Mesendoderm (in vitro differentiated cells): ENCODE results near the gene ZBBX.
A peak's percentile ranks its signal among the peaks of the same experiment; 100 is the strongest.

Experiments
- DNase-seq: peaks from one replicate; pipeline ENCODE4 v3.0.0; 2013
- H2AK5ac ChIP-seq: 2 replicates; pipeline ENCODE4 v1.6.1; 2013; ENCODE audit warnings: low read length, inconsistent platforms
- H2BK120ac ChIP-seq: 2 replicates; pipeline ENCODE4 v1.6.1; 2013; ENCODE audit warnings: low read depth, mild to moderate bottlenecking, low read length, moderate library complexity, mixed read lengths
- H2BK15ac ChIP-seq: replicated peaks from 2 replicates; pipeline ENCODE4 v1.6.1; 2013; ENCODE audit warnings: low read depth, mild to moderate bottlenecking, moderate library complexity
- H2BK5ac ChIP-seq: 2 replicates; pipeline ENCODE4 v1.6.1; 2013; ENCODE audit warnings: low read length, inconsistent platforms
- H3K18ac ChIP-seq: 2 replicates; pipeline ENCODE4 v1.6.1; 2013; ENCODE audit warnings: mild to moderate bottlenecking, low read length, mixed read lengths
- H3K23ac ChIP-seq: one replicate; pipeline ENCODE4 v1.6.1; 2013; ENCODE audit warnings: low read length
- H3K27ac ChIP-seq: 2 replicates; pipeline ENCODE4 v1.5.1; 2013; ENCODE audit warnings: low read depth, mild to moderate bottlenecking, inconsistent platforms, low read length, moderate library complexity
- H3K27me3 ChIP-seq: 2 replicates; pipeline ENCODE4 v1.6.1; 2013; ENCODE audit warnings: low read length, control low read depth, mild to moderate bottlenecking, inconsistent platforms; ENCODE audit not compliant: insufficient read depth, poor library complexity
- H3K36me3 ChIP-seq: 2 replicates; pipeline ENCODE4 v1.6.1; 2013; ENCODE audit warnings: low read length, inconsistent platforms; ENCODE audit not compliant: control insufficient read depth, insufficient read depth
- H3K4ac ChIP-seq: one replicate; pipeline ENCODE4 v1.6.1; 2013; ENCODE audit warnings: low read depth, mild to moderate bottlenecking, low read length, moderate library complexity
- H3K4me1 ChIP-seq: 2 replicates; pipeline ENCODE4 v1.6.1; 2013; ENCODE audit warnings: low read depth, low read length, inconsistent platforms; ENCODE audit not compliant: control insufficient read depth
- H3K4me2 ChIP-seq: 2 replicates; pipeline ENCODE4 v1.6.1; 2013; ENCODE audit warnings: low read length
- H3K4me3 ChIP-seq: 2 replicates; pipeline ENCODE4 v1.5.1; 2013; ENCODE audit warnings: mild to moderate bottlenecking, low read length
- H3K56ac ChIP-seq: one replicate; pipeline ENCODE4 v1.6.1; 2013; ENCODE audit warnings: low read length
- H3K79me1 ChIP-seq: 2 replicates; pipeline ENCODE4 v1.6.1; 2013; ENCODE audit warnings: low read length, inconsistent platforms
- H3K79me2 ChIP-seq: 2 replicates; pipeline ENCODE4 v1.6.1; 2013; ENCODE audit warnings: mild to moderate bottlenecking, low read length; ENCODE audit not compliant: control insufficient read depth, insufficient read depth
- H3K9ac ChIP-seq: 2 replicates; pipeline ENCODE4 v1.6.1; 2013; ENCODE audit warnings: low read length, inconsistent platforms
- H4K5ac ChIP-seq: one replicate; pipeline ENCODE4 v1.6.1; 2013; ENCODE audit warnings: low read length
- H4K8ac ChIP-seq: one replicate; pipeline ENCODE4 v1.6.1; 2013; ENCODE audit warnings: low read depth, mild to moderate bottlenecking, control low read depth, low read length, moderate library complexity
- WGBS: extraction: QIAGEN DNeasy Blood & Tissue Kit; methylation state at CpG from one replicate; pipeline ENCODE4 v1.1.7; 2013; ENCODE audit warnings: low lambda C conversion rate, missing lambda C conversion rate; ENCODE audit not compliant: insufficient coverage; ENCODE audit errors: extremely low coverage; 5-methylcytosine and 5-hydroxymethylcytosine counted together

The ZBBX gene

DNA sequence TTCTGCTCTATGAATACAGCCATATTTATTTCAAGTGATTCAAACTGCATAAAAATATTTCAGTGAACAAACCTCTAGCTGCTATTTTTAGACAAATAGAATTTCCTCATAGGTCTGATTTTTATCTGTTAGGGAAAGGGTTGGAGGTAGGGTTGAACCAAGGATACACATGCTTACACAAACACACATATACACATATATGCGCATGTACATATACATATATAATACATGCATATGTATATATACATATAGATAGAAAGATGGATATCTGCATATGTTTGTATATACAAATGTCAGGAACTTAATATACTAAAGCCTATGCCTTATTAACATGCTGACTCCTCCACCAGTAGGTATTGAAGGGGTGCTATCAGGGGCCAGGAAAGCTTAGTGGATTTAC is 18.1 kb downstream of the ZBBX start:
- Histone ChIP-seq H3K27me3 (no peaks in the 10 kb centered on the region), H3K79me2 (no peaks in the 10 kb centered on the region), H2AK5ac (no peak overlapping the region), H4K5ac (no peak overlapping the region), H3K4me1 (no peaks in the 10 kb centered on the region), H2BK15ac (no peak overlapping the region), H3K9ac (no peak overlapping the region), H3K36me3 (no peaks in the 10 kb centered on the region), H3K56ac (no peak overlapping the region), H2BK5ac (no peak overlapping the region), H2BK120ac (no peak overlapping the region), H3K4ac (no peak overlapping the region), H4K8ac (no peak overlapping the region), H3K79me1 (no peaks in the 10 kb centered on the region), H3K4me2 (no peak overlapping the region), H3K4me3 (no peak overlapping the region), H3K23ac (no peak overlapping the region), H3K27ac (no peak overlapping the region), H3K18ac (no peak overlapping the region)
- no peak for DNase-seq
- WGBS = no CpG with 5 or more reads among the region's 1 CpG

GRCh38 chr3:167361306-167361705 is 18.8 kb downstream of the ZBBX start:
- no peak overlapping the region for H2BK120ac ChIP-seq
- H4K5ac ChIP-seq = no peak overlapping the region
- H2AK5ac ChIP-seq = no peak overlapping the region
- no peak overlapping the region for H4K8ac ChIP-seq
- H2BK15ac ChIP-seq = no peak overlapping the region
- H3K27me3 ChIP-seq = no peaks in the 10 kb centered on the region
- DNase-seq = no peak
- H2BK5ac ChIP-seq = no peak overlapping the region
- H3K18ac ChIP-seq = no peak overlapping the region
- no peak overlapping the region for H3K23ac ChIP-seq
- H3K56ac ChIP-seq = no peak overlapping the region
- H3K79me1 ChIP-seq = no peaks in the 10 kb centered on the region
- no CpG with 5 or more reads among the region's 1 CpG for WGBS
- H3K4me2 ChIP-seq = no peak overlapping the region
- no peak overlapping the region for H3K4ac ChIP-seq
- H3K4me3 ChIP-seq = no peak overlapping the region
- H3K9ac ChIP-seq = no peak overlapping the region
- H3K79me2 ChIP-seq = no peaks in the 10 kb centered on the region
- H3K4me1 ChIP-seq = no peaks in the 10 kb centered on the region
- no peak overlapping the region for H3K27ac ChIP-seq
- no peaks in the 10 kb centered on the region for H3K36me3 ChIP-seq

DNA sequence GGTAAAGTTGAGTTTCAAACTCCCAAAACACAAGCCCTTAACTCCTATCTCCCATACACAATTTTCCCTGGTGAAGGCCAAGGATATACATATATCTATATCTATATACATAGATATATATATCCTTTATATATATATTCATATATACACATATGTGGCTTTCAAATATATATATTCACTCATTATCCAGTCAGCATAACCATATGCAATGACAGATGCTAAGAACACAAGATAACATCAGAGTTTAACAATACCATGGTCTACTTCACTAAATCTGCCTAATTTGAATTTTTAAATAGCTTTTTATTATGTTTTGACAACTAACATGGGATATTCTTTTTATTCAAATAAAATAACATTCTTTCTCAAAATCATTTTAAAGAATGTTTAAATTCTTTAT is 24.7 kb downstream of the ZBBX start:
- no peaks in the 10 kb centered on the region for H3K79me2 ChIP-seq
- H3K23ac ChIP-seq = no peak overlapping the region
- H3K27ac ChIP-seq = no peak overlapping the region
- no peak overlapping the region for H3K56ac ChIP-seq
- H3K4me2 ChIP-seq = no peak overlapping the region
- no peak overlapping the region for H2BK120ac ChIP-seq
- no peak overlapping the region for H4K8ac ChIP-seq
- no peak overlapping the region for H3K18ac ChIP-seq
- H3K27me3 ChIP-seq = no peaks in the 10 kb centered on the region
- H3K36me3 ChIP-seq = no peaks in the 10 kb centered on the region
- H2BK15ac ChIP-seq = no peak overlapping the region
- H3K9ac ChIP-seq = no peak overlapping the region
- H3K79me1 ChIP-seq = no peaks in the 10 kb centered on the region
- no peak overlapping the region for H3K4me3 ChIP-seq
- H3K4ac ChIP-seq = no peak overlapping the region
- H2AK5ac ChIP-seq = no peak overlapping the region
- no peak for DNase-seq
- no peak overlapping the region for H4K5ac ChIP-seq
- H3K4me1 ChIP-seq = no peaks in the 10 kb centered on the region
- no peak overlapping the region for H2BK5ac ChIP-seq

DNA sequence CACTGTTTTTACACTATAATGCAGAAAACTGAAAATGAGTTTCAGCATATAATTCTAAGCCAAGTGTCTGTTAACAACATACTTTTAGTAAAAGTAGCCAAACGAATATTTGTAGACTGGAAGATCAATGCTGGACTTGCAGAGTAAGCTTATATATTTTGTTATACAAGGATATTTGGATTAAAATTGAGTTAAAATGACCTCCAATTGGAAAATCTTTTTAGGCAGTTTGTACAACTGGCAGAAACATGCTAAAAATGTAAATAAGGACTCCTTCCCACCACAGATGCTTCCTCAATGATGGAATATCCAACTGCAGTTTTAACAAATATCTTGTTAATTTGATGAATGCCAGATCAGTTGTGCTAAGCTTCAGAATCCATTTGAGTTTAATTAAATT is 25.3 kb downstream of the ZBBX start:
- Histone ChIP-seq H3K18ac (no peak overlapping the region), H3K4ac (no peak overlapping the region), H2AK5ac (no peak overlapping the region), H2BK120ac (no peak overlapping the region), H3K4me3 (no peak overlapping the region), H2BK15ac (no peak overlapping the region), H3K23ac (no peak overlapping the region), H3K79me1 (no peaks in the 10 kb centered on the region), H3K9ac (no peak overlapping the region), H2BK5ac (no peak overlapping the region), H3K56ac (no peak overlapping the region), H3K27me3 (no peaks in the 10 kb centered on the region), H4K5ac (no peak overlapping the region), H3K4me1 (no peaks in the 10 kb centered on the region), H3K27ac (no peak overlapping the region), H3K36me3 (no peaks in the 10 kb centered on the region), H3K4me2 (no peak overlapping the region), H4K8ac (no peak overlapping the region), H3K79me2 (no peaks in the 10 kb centered on the region)
- no CpG with 5 or more reads among the region's 1 CpG for WGBS
- DNase-seq = no peak

GRCh38 chr3:167350245-167350862 is 29.7 kb downstream of the ZBBX start:
- no peak overlapping the region for H3K4me2 ChIP-seq
- H4K8ac ChIP-seq = no peak overlapping the region
- H3K23ac ChIP-seq = no peak overlapping the region
- H3K56ac ChIP-seq = no peak overlapping the region
- no peaks in the 10 kb centered on the region for H3K4me1 ChIP-seq
- H3K36me3 ChIP-seq = no peaks in the 10 kb centered on the region
- no peak overlapping the region for H2BK120ac ChIP-seq
- WGBS = no CpG with 5 or more reads among the region's 2 CpGs
- no peak overlapping the region for H2BK15ac ChIP-seq
- DNase-seq = peak; percentile 37
- H3K27me3 ChIP-seq = no peaks in the 10 kb centered on the region
- no peak overlapping the region for H2BK5ac ChIP-seq
- no peak overlapping the region for H3K4me3 ChIP-seq
- no peak overlapping the region for H3K18ac ChIP-seq
- no peaks in the 10 kb centered on the region for H3K79me2 ChIP-seq
- no peak overlapping the region for H3K27ac ChIP-seq
- no peak overlapping the region for H4K5ac ChIP-seq
- no peak overlapping the region for H2AK5ac ChIP-seq
- H3K4ac ChIP-seq = no peak overlapping the region
- H3K9ac ChIP-seq = no peak overlapping the region
- no peaks in the 10 kb centered on the region for H3K79me1 ChIP-seq

DNA sequence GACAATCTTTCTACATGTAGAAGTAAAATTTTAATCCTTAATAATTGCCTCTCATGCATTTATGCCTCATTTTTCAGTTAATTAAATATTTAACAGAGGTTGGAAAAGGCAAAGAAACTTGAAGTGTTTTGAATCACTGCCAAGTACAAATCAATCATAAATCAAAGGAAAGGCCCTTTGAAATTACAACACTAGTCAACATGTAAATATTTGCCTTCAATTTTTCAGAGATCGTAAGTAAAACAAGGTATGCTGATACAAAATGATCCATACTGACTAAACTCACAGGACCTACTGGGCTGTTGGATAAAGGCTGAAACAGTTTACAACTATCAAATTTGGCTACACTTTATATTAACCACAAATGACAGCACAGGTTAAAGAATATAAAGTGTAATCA is 33.9 kb downstream of the ZBBX start:
- H2BK120ac ChIP-seq = no peak overlapping the region
- H3K4ac ChIP-seq = no peak overlapping the region
- no peak for DNase-seq
- no peak overlapping the region for H3K23ac ChIP-seq
- H2BK15ac ChIP-seq = no peak overlapping the region
- no peaks in the 10 kb centered on the region for H3K27me3 ChIP-seq
- no peak overlapping the region for H3K4me3 ChIP-seq
- H3K9ac ChIP-seq = no peak overlapping the region
- H3K27ac ChIP-seq = no peak overlapping the region
- no peak overlapping the region for H4K5ac ChIP-seq
- H3K56ac ChIP-seq = no peak overlapping the region
- H4K8ac ChIP-seq = no peak overlapping the region
- no peaks in the 10 kb centered on the region for H3K79me1 ChIP-seq
- no peaks in the 10 kb centered on the region for H3K79me2 ChIP-seq
- H2BK5ac ChIP-seq = no peak overlapping the region
- H3K18ac ChIP-seq = no peak overlapping the region
- H3K36me3 ChIP-seq = no peaks in the 10 kb centered on the region
- H2AK5ac ChIP-seq = no peak overlapping the region
- H3K4me2 ChIP-seq = no peak overlapping the region
- WGBS = no CpG with 5 or more reads among the region's 1 CpG
- no peaks in the 10 kb centered on the region for H3K4me1 ChIP-seq
